ENCODE measurements around the gene COASY. TPM values are rescaled to one million over a fixed set of nuclear protein-coding genes. Genes with fewer than 3 reads are reported as not detected.

The COASY gene
- total RNA-seq: 67.4 TPM

DNA sequence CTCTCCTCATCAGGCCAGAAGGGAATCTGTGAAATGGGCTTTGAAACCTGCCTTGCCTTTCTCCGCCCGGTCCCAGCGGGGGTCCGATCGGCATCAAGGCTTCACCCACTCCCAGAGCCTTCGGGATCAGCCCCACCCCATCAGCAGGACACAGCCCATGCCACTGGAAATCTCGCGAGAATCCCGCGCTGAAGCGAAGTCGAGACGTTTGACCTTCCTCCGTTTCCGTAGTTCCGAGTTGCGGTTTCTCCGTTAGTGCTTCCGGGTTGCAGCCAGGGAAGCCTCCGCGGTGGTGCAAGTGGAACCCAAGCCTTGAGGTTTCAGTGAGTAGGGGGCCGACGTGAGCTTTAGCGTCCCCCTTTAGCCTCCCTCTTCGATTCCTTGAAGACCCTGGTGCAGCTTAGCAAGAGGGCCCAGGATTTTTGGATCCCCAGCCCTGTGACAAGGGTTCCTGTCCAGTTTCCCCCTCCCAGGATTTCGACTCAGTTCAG is at the start of gene COASY:
COASY (plus strand) TSS at position 252 of the 491 bp plus-strand sequence. CDS start 475 bp downstream, outside the sequence.
- peak; percentile 74 for ATAC-seq

DNA sequence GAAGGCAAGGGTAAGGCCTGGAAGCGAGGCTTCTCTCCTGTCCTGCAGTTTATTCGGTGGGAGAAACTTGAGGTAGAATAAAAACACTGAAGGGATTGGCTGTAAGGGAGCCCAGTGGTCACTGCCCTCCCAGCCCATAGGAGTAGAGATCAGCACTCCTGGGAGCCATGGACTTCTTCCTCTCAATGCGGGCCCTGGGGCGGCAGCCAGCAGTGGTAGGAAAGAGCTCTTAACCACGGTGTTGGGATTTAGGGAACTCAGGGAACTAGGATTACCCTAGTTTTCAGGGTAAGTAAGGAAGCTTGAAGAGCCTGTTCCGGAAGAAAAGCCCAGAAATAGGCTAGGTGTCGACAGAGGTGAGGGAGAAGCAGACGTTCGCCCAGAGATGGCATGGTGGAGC is 49.7 kb upstream of the COASY start:
- no peak for ATAC-seq

DNA sequence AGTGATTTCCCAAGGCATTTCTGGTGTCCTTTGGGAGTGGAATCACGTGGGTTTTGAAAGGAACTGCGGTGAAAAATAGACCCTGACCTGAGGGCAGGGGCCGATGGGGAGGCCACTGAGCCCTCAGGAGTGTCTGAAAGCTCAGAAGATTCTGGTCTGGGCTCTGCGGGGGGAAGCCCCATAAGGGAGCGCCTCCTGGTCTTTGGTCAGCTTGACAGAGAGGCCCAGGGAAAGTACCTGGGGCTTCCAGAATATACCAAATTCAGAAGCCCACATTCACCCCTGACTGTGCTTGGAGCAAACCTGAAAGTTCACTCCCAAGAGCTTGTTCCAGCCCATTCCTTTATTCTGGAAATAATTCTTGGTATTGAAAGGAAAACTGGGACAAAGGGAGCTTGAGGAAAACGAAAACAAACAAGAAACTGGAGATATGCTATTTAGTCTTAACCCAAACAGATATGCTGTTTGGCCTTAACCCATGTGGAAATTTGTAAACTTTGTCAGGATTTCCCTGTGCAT is 49.2 kb upstream of the COASY start:
- no peak for ATAC-seq

DNA sequence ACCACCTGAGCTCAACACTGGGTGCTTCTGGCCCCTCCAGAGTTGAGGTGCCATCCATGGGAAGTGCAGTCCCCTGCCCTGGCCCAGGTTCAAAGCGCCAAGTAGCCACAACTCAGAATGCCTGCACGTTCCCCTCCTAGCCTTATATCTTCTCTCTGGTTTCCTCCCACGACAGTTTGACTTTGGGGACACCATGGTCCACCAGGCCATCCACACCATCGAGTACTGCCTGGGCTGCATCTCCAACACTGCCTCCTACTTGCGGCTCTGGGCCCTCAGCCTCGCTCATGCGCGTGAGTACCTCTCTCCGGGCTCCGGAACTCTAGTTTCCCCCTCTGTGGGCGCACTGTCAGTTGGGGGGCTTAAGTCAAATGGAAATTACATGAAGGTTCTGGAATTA is 48.3 kb upstream of the COASY start:
- no peak for ATAC-seq

DNA sequence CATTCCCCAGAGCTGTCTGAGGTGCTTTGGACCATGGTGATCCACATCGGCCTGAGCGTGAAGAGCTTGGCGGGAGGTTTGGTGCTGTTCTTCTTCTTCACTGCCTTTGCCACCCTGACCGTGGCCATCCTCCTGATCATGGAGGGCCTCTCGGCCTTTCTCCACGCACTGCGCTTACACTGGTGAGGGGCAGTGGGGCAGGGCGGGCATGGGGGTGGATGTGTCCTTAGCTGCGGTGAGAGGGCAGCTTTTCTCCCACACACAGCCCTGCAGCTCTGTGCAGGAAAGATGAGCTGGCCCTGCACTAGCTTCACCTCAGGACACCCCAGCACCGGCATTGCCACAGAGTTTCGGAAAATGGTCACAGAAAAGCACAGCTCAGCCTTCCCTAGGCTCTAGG is 47.7 kb upstream of the COASY start:
- no peak for ATAC-seq

DNA sequence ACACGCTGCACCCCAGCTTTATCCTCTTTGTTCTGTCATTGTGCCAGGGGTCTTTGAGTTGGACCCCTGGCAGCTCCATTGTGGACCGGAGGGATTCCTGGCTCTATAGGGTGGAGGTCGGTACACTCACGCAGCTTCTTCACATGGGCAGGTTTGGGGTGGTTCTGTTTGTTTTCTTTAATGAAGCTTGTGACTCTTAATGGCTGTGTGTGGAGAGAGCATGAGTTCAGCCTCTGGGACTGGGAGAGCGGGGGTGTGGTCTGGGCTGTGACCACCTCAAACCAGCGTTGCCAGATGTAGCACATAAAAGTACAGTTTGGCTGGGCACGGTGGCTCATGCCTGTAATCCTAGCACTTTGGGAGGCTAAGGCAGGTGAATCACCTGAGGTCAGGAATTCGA is 47.1 kb upstream of the COASY start:
- no peak for ATAC-seq

DNA sequence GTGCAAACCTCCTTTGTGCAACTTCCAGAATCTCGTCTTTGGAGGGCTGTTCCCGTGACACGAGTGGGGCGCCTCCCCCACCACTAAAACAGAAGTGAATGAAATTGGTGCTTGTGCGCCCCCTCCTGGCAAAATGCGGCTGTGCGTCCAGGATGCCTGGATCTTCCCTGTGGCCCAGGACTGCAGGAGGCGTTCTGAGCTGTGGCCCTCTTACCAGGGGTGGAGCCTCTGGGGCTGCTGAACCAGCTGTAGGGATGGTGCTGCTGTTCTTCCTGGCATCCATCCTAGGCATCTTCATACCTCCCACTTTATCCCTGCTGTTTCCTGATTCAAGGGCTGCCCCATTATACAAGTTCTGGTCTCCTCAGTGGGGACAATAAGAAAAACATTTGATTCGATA is 44.4 kb upstream of the COASY start:
- ATAC-seq: peak; percentile 76

DNA sequence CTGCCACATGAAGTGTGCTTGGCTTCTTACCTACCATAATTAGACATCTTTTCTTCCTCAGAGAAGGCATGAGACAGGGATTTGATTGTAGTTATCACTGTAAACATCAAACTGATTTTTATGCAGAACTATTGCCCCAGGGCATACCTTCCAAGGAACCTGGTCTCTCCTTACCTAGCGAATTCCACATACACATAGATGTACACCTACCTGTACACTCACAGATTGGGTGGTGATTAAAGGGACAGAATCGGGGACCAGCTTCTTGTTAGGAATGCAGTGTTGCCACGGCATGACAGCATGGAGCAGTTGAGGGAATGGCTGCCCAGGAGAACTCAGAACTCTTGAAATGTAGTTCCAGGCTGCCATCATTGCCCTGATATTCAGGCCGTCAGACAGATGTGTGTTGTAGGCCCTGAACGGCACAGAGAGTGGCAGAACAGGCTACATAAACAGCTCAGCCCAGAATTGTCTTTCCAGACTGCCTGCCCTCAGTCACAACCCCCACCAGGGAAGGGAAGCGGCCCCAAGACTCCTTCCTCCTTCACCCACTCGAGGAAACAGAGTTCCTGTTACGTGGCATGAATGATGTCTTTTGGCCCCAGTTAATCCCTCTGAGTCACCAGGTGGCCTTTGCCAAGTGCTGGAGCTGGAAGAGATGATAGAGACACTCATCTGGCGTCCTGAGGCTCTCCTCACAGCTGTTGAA is 43.7 kb upstream of the COASY start:
- peak; percentile 82 for ATAC-seq

DNA sequence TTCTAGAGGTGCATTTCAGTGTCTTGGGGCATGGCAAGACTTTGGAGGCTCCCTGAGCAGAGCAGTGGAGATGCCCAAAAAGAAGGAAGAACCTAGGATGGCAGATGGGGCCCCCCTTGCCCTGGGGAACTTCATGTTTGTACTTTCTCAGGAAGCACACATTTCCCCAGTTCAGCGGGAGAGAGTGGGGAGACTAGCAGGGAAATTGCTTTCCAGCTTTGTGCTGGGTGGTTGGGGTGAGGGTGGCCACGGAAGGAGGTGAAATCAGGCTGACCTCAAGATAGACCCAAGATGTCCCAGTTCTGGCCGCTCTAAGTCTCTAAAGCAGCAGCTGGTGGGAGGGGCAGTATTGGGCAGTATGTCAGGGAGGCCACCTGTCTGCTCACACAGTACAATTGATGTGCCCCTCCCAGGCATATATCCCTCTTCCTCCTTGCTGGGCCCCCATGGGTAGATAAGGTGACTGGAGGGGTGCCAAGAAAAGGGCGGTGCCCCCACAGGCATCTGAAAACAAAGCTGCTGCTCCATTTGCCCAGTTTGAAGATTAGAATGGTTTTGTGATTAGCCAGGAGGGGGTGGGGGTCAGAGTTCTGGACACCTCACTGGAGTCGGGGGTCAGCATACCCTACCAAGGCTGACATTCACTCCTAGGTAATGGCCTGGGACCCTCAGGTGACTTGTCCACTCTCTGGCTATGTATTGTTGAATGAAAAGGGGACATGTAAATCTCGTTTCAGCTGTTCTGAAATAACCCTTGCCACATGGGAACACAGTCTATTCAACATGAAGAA is 43.0 kb upstream of the COASY start:
- no peak for ATAC-seq

DNA sequence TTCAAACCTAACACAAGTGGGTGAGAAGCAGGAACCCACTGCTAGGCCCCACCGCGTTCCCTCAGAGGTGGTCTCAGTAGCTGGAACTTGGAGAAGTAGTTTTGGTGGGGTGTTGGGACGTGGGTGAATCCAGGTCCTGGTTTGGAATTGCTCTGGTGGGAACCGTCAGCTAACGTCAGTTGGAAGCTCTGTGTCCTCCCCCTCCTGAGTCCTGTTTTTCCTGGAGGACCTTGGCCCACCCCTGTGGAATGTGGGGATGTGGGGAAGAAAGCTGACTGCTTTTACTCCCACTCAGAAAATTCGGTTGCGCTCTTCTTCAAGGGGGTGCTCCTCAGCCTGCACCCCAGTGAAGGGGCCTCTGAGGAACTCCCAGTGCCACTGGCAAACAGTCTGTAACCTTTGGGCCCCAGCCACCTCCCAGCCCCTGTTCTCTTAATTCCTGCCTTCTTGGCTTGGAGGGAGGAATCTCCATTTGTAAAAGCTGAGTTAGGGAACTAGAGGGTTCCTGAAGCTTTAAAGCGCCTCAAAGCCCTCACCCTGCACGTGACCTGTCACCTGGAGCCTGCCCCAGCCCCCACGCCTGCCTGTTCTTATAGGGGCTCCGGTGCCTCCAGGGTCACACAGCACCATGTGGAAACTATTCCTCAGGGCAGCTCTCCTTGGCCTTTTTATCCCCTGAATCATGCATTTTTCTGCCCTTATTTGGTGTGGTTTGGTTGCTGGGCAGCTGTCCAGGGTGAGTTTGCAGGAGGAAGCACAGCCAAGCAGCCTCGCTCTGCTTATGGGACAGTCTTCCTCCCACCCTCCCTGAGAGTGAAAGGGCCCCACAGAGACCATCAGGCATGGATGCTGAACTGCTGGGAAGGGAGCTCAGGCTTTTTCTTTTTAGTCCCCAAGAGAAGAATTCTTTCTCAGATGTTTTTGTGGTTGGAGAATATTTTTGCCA is 42.1 kb upstream of the COASY start:
- peak; percentile 28 for ATAC-seq

DNA sequence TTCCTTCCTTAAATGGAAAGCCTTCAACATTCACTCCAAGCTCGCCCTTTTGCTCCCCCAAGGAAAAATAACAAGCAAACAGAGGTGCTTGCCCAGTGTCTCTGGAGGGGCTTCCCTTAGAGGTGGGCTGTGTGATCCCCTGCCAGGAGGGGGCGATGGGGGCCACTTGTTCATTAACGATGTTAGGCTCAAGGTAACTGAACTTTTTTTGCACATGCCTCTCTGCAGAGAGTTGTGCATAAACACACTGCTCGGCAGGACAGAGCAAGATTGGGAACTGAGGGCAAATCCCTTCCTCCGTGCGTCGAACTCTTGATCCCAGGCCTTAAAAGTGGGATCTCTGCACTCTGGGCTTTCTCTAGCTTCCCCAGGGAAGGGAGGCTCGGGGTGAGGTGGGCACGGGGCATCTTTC is 41.4 kb upstream of the COASY start:
- ATAC-seq: no peak

DNA sequence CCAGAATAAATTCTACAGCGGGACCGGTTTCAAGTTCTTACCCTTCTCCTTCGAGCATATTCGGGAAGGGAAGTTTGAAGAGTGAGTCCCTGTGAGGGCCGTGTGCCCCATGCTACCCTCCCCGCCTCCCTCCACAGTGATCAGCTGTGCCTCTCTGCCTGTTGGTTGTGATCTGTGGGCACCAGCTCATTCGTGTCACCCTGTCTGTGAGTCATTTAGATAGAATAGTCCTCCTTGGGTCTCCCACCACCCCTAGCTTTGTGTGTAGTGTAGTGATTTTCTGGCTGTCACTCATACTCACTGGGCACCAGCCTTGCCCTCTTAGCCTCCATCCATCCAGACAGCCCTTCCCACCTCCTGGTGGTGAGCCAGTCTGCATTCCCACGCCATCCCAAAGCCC is 40.9 kb upstream of the COASY start:
- ATAC-seq: no peak

DNA sequence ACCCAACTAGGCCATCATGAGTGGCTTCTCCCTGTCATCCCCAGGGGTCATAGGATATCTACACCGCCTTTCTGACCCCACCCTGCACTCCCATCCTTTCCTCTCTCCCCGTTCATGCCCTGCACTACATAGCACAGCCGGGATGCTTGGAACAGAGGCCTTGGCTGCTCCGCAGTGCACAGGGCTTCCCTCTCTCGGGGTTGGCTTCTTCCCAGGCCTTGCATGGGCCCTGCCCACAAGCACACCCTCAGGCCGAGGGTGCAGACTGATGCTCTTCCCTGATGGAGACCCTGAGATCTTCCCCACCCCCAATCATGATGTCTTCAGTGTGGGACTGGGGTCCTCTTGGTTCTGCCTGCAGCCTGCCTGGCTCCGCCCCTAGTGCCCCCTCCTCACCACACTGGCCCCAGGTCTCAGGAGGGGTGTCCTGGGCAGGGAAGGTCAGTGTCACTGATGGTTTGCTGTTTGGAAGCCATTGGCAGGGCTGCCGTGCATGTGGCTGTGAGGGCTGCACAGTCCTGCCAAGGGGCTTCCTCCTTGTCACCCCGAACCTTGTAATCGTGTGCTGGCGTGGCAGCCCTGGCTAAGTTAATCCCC is 40.2 kb upstream of the COASY start:
- no peak for ATAC-seq

DNA sequence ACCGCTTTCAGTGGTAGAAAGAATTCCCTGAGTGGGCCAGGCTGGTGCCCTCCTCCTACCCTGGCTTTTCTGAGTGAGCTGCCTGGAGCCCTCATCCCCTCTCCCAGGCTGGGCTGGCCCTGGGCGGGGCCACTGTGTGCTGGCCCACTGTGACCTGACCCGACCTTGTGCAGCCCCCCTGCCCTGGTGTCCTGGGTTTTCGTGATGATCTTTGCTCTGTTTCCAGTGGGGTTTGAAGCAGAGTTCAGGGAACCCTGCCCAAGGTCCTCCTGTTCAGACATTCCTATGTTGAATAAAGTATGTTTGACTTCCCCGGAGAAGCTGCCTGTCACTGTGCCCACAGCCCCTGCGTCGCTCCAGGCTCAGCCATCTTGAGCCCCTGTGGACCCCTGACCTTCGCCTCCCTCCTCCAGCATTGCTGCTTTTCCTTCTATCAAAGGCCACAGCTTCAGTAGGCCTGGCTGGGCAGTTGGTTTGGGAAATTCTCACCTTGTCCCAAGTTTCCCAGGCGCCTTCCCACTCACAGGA is 39.6 kb upstream of the COASY start:
- no peak for ATAC-seq

DNA sequence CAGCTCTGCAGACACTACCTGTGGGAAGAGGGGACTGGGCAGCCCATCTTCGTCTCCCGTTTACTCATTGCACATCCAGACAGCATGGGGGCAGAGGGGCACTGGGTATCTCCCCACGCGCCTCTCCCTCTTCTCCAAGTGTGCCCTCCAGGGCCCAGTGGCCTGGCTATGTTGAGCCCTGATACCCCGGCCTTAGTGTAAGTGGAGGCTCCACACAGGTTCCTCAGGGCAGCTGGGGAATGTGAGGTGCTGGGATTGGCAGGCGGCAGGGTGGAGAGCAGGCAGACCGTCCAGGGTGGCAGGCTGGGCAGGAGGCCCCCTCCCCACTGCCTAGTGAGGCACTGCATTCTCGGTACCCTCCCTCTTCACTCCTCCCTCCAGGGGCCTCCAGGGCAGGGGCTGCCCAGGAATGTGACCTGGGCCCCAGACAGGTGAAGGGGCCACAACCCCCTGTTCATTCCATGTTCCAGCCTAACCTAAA is 39.1 kb upstream of the COASY start:
- no peak for ATAC-seq

DNA sequence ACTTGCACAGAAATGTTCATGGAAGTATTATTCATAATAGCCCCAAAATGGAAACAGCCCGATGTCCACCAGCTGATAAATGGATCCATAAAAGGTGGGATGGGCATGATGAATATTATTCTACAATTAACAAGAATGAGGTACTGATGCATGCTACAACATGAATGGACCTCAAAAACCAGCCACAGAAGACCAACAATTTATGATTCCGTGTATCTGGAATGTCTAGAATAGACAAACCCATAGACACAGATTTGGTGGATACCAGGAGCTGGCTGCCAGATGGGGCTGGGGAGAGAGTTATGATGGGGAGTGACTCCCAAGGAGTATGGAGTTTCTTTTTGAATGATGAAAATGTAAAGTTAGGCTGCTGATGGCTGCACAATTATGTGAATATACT is 36.7 kb upstream of the COASY start:
- no peak for ATAC-seq

DNA sequence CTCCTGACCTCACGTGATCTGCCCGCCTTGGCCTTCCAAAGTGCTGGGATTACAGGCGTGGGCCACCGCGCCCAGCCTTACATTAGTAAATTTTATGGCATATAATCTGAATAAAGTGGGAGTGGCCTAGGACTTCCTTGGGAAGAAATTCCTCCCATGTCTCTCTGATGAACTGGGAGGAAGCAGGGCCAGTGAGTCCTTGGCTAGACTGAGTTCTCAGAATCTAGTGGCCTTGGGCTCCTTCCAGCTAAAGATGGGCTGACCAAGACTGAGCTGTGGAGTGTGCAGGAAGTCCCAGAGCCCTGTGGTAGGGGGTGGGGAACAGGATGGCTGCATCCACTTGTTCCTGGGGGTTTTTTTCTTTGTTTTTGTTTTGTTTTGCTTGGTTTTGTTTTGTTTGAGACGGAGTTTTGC is 35.9 kb upstream of the COASY start:
- no peak for ATAC-seq

DNA sequence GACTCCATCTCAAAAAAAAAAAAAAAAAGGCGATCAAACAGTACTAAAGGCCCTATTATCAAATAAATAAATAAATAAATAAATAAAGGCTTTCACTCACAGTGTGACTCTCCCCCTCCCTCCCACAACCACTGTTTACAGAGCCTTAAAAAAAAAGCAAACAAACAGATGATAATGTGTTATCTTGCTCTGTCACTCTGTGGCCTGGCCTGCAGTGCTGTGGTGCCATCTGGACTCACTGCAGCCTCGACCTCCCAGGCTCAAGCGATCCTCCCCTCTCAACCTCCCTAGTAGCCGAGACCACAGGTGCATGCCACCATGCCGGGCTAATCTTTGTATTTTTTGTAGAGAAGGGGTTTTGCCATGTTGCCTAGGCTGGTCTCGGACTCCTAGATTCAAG is 34.0 kb upstream of the COASY start:
- no peak for ATAC-seq

DNA sequence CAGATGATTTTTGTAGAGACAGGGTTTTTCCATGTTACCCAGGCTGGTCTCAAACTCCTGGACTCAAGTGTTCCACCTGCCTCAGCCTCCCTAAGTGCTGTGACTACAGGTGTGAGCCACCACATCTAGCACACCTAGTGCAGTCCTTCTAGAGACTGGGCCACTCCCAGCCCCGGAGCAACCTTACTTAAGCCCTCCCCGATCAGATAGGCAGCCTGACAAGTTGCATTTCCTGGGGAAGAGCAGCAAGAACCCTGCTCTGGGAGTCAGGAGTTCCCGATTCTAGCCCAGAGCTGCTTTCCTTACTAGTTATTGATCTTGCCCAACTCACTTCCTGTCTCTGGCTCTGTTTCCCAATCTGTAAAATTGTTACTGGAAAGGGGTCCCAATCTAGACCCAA is 32.9 kb upstream of the COASY start:
- ATAC-seq: no peak

DNA sequence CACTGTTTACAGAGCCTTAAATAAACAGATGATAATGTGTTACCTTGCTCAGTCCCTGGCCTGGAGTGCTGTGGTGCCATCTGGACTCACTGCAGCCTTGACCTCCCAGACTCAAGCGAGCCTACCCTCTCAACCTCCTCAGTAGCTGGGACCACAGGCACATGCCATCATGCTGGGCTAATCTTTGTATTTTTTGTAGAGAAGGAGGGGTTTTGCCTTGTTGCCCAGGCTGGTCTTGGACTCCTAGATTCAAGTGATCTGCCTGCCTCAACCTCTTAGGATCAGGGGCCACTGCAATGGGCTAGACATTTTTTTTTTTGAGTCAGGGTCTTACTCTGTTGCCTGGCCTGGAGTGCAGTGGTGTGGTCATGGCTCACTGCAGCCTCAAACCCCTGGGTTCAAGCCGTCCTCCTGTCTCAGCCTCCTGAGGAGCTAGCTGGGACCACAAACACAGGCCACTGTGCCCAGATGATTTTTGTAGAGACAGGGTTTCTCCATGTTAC is 30.9 kb upstream of the COASY start:
- no peak for ATAC-seq

Data from esophagus mucosa (tissue), 1 donor.